WERI-Rb-1 (cell line): ENCODE data around the gene SARM1.

Experiments used
- DNase-seq: peaks from one replicate; pipeline ENCODE4 v3.0.0-alpha.2; 2020
- H3K27ac ChIP-seq: fragments of 250-450 bp; sonication (Bioruptor Pico); 2 replicates; pipeline ENCODE4 v1.5.1; 2020; ENCODE audit warnings: mild to moderate bottlenecking, moderate library complexity
- H3K27me3 ChIP-seq: fragments of 250-450 bp; sonication (Bioruptor Pico); 2 replicates; pipeline ENCODE4 v1.5.1; 2021; ENCODE audit warnings: mild to moderate bottlenecking, low read depth, moderate library complexity; ENCODE audit not compliant: insufficient read depth, severe bottlenecking
- H3K36me3 ChIP-seq: fragments of 250-450 bp; sonication (Bioruptor Pico); 2 replicates; pipeline ENCODE4 v1.5.1; 2020; ENCODE audit warnings: mild to moderate bottlenecking, moderate library complexity
- H3K4me3 ChIP-seq: 2 replicates; pipeline ENCODE4 v1.5.1; 2011; ENCODE audit warnings: low read depth, mild to moderate bottlenecking, control low read depth, low read length
- H3K9me3 ChIP-seq: fragments of 250-450 bp; sonication (Bioruptor Pico); 2 replicates; pipeline ENCODE4 v1.5.1; 2021; ENCODE audit warnings: mild to moderate bottlenecking, moderate library complexity; ENCODE audit not compliant: severe bottlenecking
- CTCF ChIP-seq: IDR thresholded peaks from 2 replicates; pipeline ENCODE4 v1.5.1; 2011; ENCODE audit warnings: low read depth, mild to moderate bottlenecking, control low read depth, inconsistent platforms, low read length

The SARM1 gene

GRCh38 chr17:28371245-28372202, at the start of gene SARM1:
Gene SARM1 (plus strand): TSS chr17:28371694. CDS start chr17:28372033, 339 bp downstream.
- Histone ChIP-seq H3K27ac (peak within 1 kb of the TSS; percentile 82), H3K9me3 (no peaks in the 10 kb centered on the region), H3K36me3 (peaks cover 8% of the 10 kb centered on the region), H3K27me3 (no peaks in the 10 kb centered on the region), H3K4me3 (peak within 1 kb of the TSS; percentile 92)
- peak; percentile 98 for DNase-seq
- TF ChIP-seq CTCF, result no peak

- no peak for DNase-seq
- H3K9me3 ChIP-seq, result no peaks in the 10 kb centered on the region
- peak overlapping the region; percentile 81 for H3K27ac ChIP-seq
- peaks cover 77% of the 10 kb centered on the region for H3K36me3 ChIP-seq
- no peaks in the 10 kb centered on the region for H3K27me3 ChIP-seq
- no peak for TF ChIP-seq CTCF
- H3K4me3 ChIP-seq, result no peak overlapping the region; the same call in 1 of the 2 replicates
Measured at GRCh38 chr17:28324267-28324745, 47.2 kb upstream of the SARM1 start.

GRCh38 chr17:28324781-28325180, 46.7 kb upstream of the SARM1 start:
- peak overlapping the region; percentile 81 for H3K27ac ChIP-seq
- no peak for DNase-seq
- TF ChIP-seq CTCF, result no peak
- H3K27me3 ChIP-seq, result no peaks in the 10 kb centered on the region
- no peaks in the 10 kb centered on the region for H3K9me3 ChIP-seq
- no peak overlapping the region for H3K4me3 ChIP-seq
- H3K36me3 ChIP-seq, result peaks cover 80% of the 10 kb centered on the region

- TF ChIP-seq CTCF, result no peak
- Histone ChIP-seq H3K27me3 (no peaks in the 10 kb centered on the region), H3K4me3 (peak overlapping the region; percentile 33), H3K27ac (peak overlapping the region; percentile 81), H3K36me3 (peaks cover 77% of the 10 kb centered on the region), H3K9me3 (no peaks in the 10 kb centered on the region)
- DNase-seq, result peak; percentile 77
Measured at GRCh38 chr17:28325211-28325610, 46.3 kb upstream of the SARM1 start.

- no peaks in the 10 kb centered on the region for H3K9me3 ChIP-seq
- no peaks in the 10 kb centered on the region for H3K27me3 ChIP-seq
- H3K36me3 ChIP-seq, result peaks cover 77% of the 10 kb centered on the region
- H3K4me3 ChIP-seq, result no peak overlapping the region
- peak overlapping the region; percentile 81 for H3K27ac ChIP-seq
- TF ChIP-seq CTCF, result no peak
- peak; percentile 29 for DNase-seq
Measured at GRCh38 chr17:28326114-28326513, 45.4 kb upstream of the SARM1 start.
